Brain pericyte (primary cell): ENCODE results near the gene PMF1.
"Not testable (repeated sequence)": the region's sequence is repeated elsewhere in the genome, so short reads cannot be mapped to it uniquely, and the experiment has no call there.

Experiments used
- DNase-seq: peaks from one replicate; pipeline ENCODE4 v3.0.0-alpha.2; 2012; ENCODE audit warnings: low read depth, low spot score

Gene PMF1

GRCh38 chr1:156196445-156196844 lies 16.4 kb upstream of the PMF1 start:
- DNase-seq: no peak

GRCh38 chr1:156198831-156199349 lies 13.9 kb upstream of the PMF1 start:
- no peak for DNase-seq

- DNase-seq: no peak
Observed at GRCh38 chr1:156200044-156200443, 12.8 kb upstream of the PMF1 start.

- DNase-seq: no peak
Observed at GRCh38 chr1:156203331-156203730, 9.5 kb upstream of the PMF1 start.

GRCh38 chr1:156204686-156205085 lies 8.1 kb upstream of the PMF1 start:
- DNase-seq: no peak

GRCh38 chr1:156211243-156211642 lies 1.6 kb upstream of the PMF1 start:
- no peak for DNase-seq

GRCh38 chr1:156212130-156212529 lies 677 bp upstream of the PMF1 start:
- DNase-seq: no peak

- DNase-seq: no peak
Observed at GRCh38 chr1:156213644-156213966, 798 bp downstream of the PMF1 start.

- no peak for DNase-seq
Observed at GRCh38 chr1:156214024-156214748, 1.4 kb downstream of the PMF1 start.

- not testable (repeated sequence) for DNase-seq
Observed at GRCh38 chr1:156216361-156217086, 3.7 kb downstream of the PMF1 start.

- DNase-seq: no peak
Observed at GRCh38 chr1:156217871-156218270, 5.1 kb downstream of the PMF1 start.

GRCh38 chr1:156220226-156220625 lies 7.4 kb downstream of the PMF1 start:
- DNase-seq: no peak

GRCh38 chr1:156221986-156222692 lies 9.3 kb downstream of the PMF1 start:
- DNase-seq: no peak

- no peak for DNase-seq
Observed at GRCh38 chr1:156225677-156226014, 12.8 kb downstream of the PMF1 start.

- DNase-seq: no peak
Observed at GRCh38 chr1:156226116-156226538, 13.3 kb downstream of the PMF1 start.

- no peak for DNase-seq
Observed at GRCh38 chr1:156226782-156227181, 14.0 kb downstream of the PMF1 start.

GRCh38 chr1:156228501-156228900 lies 15.7 kb downstream of the PMF1 start:
- DNase-seq: no peak

GRCh38 chr1:156229809-156230472 lies 17.1 kb downstream of the PMF1 start:
- DNase-seq: no peak

- no peak for DNase-seq
Observed at GRCh38 chr1:156230473-156230837, 17.6 kb downstream of the PMF1 start.

GRCh38 chr1:156232201-156232894 lies 19.5 kb downstream of the PMF1 start:
- no peak for DNase-seq

GRCh38 chr1:156233426-156234127 lies 20.8 kb downstream of the PMF1 start:
- DNase-seq: no peak
